Activated T-helper 9 cell treated with anti-CD3 and anti-CD28 coated beads, Interleukin-2, amount 50 U/mL, for 16 hours (primary cell): ENCODE data around the gene ATG7.
"Not testable (repeated sequence)": the region's sequence is repeated elsewhere in the genome, so short reads cannot be mapped to it uniquely, and the experiment has no call there.

Experiments
- DNase-seq: peaks from one replicate; pipeline ENCODE4 v3.0.0-alpha.2; 2020; ENCODE audit warnings: low read depth

Gene ATG7

GRCh38 chr3:11591391-11592282 is 319.4 kb downstream of the ATG7 start:
- DNase-seq, result no peak

GRCh38 chr3:11592445-11593298 is 320.5 kb downstream of the ATG7 start:
- no peak for DNase-seq

DNA sequence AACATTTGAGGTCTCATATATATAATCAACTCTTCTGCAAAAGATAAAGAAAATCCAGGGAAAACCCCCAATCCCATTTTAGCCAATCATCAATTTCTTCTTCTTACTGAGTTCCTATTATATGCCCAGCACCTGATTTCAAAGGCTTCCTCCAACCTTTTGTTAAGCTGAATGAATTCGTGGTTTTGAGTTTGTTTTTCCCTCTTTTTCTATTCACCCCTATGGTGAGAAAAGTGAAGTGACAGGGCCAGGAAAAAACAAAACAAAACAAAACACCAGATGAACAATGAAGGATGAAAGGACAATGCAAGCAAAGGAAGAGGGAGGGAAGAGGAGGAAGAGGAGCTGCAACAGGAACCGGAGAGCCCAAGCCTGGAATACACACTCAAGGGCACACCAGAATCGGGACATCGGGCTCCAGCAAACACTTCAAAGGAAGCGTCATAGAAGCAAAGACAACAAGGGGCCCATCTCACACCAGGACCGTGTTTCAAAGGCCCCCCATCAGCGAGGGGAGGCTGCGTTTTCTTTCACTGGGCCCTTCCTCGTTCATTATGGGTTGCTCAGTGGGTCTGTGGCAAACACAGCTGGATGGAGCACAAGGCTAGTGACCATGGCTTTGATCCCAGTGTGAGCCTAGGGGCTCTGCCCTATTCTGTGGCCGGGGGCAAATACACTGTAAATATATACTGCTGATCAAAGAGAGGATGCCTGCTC is 321.3 kb downstream of the ATG7 start:
- DNase-seq, result no peak

DNA sequence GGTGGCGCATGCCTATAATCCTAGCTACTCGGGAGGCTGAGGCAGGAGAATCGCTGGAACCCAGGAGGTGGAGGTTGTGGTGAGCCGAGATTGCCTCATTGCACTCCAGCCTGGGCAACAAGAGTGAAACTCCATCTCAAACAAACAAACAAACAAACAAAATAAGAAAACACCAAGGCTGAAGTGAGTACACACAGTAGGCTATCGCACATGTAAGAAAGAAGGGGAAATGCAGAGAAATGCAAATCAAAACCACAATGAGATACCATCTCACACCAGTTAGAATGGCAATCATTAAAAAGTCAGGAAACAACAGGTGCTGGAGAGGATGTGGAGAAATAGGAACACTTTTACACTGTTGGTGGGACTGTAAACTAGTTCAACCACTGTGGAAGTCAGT is 322.8 kb downstream of the ATG7 start:
- DNase-seq, result not testable (repeated sequence)

- DNase-seq, result no peak
Observed at GRCh38 chr3:11596387-11596786, 324.2 kb downstream of the ATG7 start.

GRCh38 chr3:11600501-11601282 is 328.5 kb downstream of the ATG7 start:
- DNase-seq, result no peak

- DNase-seq, result no peak
Observed at GRCh38 chr3:11601446-11602238, 329.4 kb downstream of the ATG7 start.

- DNase-seq, result no peak
Observed at GRCh38 chr3:11602239-11602840, 330.1 kb downstream of the ATG7 start.

DNA sequence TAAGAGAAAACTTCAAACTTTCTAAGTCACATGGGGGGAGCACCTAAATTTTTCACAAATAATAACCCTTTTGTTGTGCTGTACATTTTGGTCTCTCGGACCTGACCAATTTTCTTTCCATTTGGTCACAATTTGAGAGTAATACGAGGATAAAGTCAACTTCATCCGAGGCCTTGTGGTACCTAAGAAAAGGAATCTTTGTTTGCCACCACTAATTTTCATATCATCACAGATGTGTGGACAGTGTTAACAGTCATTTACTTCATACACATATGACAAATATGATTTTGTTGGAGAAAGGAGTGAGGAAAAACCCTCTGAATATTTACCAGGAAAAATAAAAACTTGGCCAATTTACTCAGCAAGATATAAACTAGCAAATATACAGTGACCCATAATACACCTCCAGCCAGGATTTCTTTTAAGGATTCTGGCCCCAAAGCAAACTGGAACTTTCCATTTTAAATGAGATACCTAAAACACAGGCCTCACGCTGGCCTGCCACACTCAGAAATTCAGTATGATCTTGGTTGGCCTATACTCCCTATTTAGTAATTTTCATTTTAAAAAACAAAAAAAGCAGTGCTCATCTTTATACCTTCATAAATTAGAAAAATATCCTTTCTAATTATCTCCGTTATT is 330.8 kb downstream of the ATG7 start:
- no peak for DNase-seq

GRCh38 chr3:11603628-11604027 is 331.4 kb downstream of the ATG7 start:
- no peak for DNase-seq

DNA sequence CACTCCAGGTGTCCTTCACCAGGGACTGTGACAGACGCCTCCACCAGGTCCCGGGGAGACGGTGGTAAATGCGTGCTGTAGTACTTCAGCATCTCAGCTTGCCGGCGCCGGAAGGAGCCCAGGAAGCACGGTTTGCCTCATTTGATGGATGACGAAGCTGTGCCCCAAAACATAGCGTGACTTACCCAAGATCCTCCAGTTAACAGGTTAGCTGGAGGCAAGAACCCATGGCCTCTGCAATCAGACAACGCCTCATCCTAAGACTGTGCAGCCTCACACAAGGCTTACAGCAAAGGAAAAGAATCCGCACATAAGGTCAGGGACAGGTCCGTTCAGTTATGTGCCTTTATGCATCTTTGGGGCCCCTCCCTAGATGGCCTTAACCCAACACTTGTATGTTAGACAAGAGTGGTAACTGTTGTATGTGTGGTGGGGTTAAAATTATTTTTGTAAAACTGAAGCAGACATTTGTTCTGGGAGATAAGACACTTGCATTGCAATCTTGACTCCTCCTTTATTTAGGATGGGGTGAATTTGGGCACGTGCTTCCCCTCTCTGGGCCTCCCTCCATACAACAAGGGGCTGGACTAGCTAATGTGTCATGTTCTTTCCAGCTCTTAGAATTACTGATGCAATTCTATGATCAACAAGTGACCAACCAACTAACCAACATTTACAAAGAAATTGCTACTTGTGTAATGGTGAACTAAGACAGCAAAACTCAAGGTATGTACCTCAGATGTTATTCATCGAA is 332.1 kb downstream of the ATG7 start:
- no peak for DNase-seq

- no peak for DNase-seq
Observed at GRCh38 chr3:11605398-11605797, 333.2 kb downstream of the ATG7 start.

- no peak for DNase-seq
Observed at GRCh38 chr3:11606090-11606784, 334.0 kb downstream of the ATG7 start.

GRCh38 chr3:11606865-11607440 is 334.8 kb downstream of the ATG7 start:
- no peak for DNase-seq
